Measurements from ENCODE around the gene KCNQ1.

Gene KCNQ1

GRCh38 chr11:2542406-2542805, 97.6 kb downstream of the KCNQ1 start:
- in situ Hi-C loops (cut with MboI; ENCODE audit: low sequenced_read_pairs): no loop called here

- in situ Hi-C loops (cut with MboI; ENCODE audit: low sequenced_read_pairs): no loop called here
These were observed 103.0 kb downstream of the KCNQ1 start for GRCh38 chr11:2547806-2548205.

GRCh38 chr11:2548596-2548995, 103.8 kb downstream of the KCNQ1 start:
- in situ Hi-C loops (cut with MboI; ENCODE audit: low sequenced_read_pairs): no loop called here

- in situ Hi-C loops (cut with MboI; ENCODE audit: low sequenced_read_pairs): no loop called here
These were observed 104.3 kb downstream of the KCNQ1 start for GRCh38 chr11:2549080-2549479.

GRCh38 chr11:2549491-2549875, 104.7 kb downstream of the KCNQ1 start:
- in situ Hi-C loops (cut with MboI; ENCODE audit: low sequenced_read_pairs): no loop called here

- in situ Hi-C loops (cut with MboI; ENCODE audit: low sequenced_read_pairs): no loop called here
These were observed 105.2 kb downstream of the KCNQ1 start for GRCh38 chr11:2549876-2550605.

- in situ Hi-C loops (cut with MboI; ENCODE audit: low sequenced_read_pairs): no loop called here
These were observed 105.8 kb downstream of the KCNQ1 start for GRCh38 chr11:2550606-2550970.

- in situ Hi-C loops (cut with MboI; ENCODE audit: low sequenced_read_pairs): no loop called here
These were observed 106.3 kb downstream of the KCNQ1 start for GRCh38 chr11:2551131-2551530.

- in situ Hi-C loops (cut with MboI; ENCODE audit: low sequenced_read_pairs): no loop called here
These were observed 107.4 kb downstream of the KCNQ1 start for GRCh38 chr11:2552210-2552609.

- in situ Hi-C loops (cut with MboI; ENCODE audit: low sequenced_read_pairs): no loop called here
These were observed 108.4 kb downstream of the KCNQ1 start for GRCh38 chr11:2553198-2553597.

GRCh38 chr11:2553886-2554285, 109.1 kb downstream of the KCNQ1 start:
- in situ Hi-C loops (cut with MboI; ENCODE audit: low sequenced_read_pairs): no loop called here

GRCh38 chr11:2554338-2555207, 109.8 kb downstream of the KCNQ1 start:
- in situ Hi-C loops (cut with MboI; ENCODE audit: low sequenced_read_pairs): no loop called here

- in situ Hi-C loops (cut with MboI; ENCODE audit: low sequenced_read_pairs): no loop called here
These were observed 110.5 kb downstream of the KCNQ1 start for GRCh38 chr11:2555336-2555735.

- in situ Hi-C loops (cut with MboI; ENCODE audit: low sequenced_read_pairs): no loop called here
These were observed 111.1 kb downstream of the KCNQ1 start for GRCh38 chr11:2555891-2556290.

- in situ Hi-C loops (cut with MboI; ENCODE audit: low sequenced_read_pairs): no loop called here
These were observed 112.6 kb downstream of the KCNQ1 start for GRCh38 chr11:2557381-2557780.

GRCh38 chr11:2558397-2558796, 113.6 kb downstream of the KCNQ1 start:
- in situ Hi-C loops (cut with MboI; ENCODE audit: low sequenced_read_pairs): no loop called here

GRCh38 chr11:2558861-2559526, 114.2 kb downstream of the KCNQ1 start:
- in situ Hi-C loops (cut with MboI; ENCODE audit: low sequenced_read_pairs): no loop called here

- in situ Hi-C loops (cut with MboI; ENCODE audit: low sequenced_read_pairs): no loop called here
These were observed 114.9 kb downstream of the KCNQ1 start for GRCh38 chr11:2559527-2560311.

- in situ Hi-C loops (cut with MboI; ENCODE audit: low sequenced_read_pairs): no loop called here
These were observed 117.1 kb downstream of the KCNQ1 start for GRCh38 chr11:2561696-2562581.

GRCh38 chr11:2562890-2563212, 118.0 kb downstream of the KCNQ1 start:
- in situ Hi-C loops (cut with MboI; ENCODE audit: low sequenced_read_pairs): no loop called here

Measured in hTERT RPE-1 (cell line).